Measurements from ENCODE around the gene ALDH1L1. TPM values are rescaled to one million over a fixed set of nuclear protein-coding genes. Genes with fewer than 3 reads are reported as not detected.
"Not testable (repeated sequence)": the region's sequence is repeated elsewhere in the genome, so short reads cannot be mapped to it uniquely, and the experiment has no call there.

Gene ALDH1L1
- total and polyA plus RNA-seq, 2 of the 8 experiments (the other 6 are each of a cell fraction or from before 2014, with no cell fraction given): 0.98 to 1.6 TPM

- no peak for TF ChIP-seq BRCA1 (IDR thresholded peaks at IDR 0.05; ENCODE audit: low read depth, low read length)
These were observed 112.4 kb downstream of the ALDH1L1 start (continued) for GRCh38 chr3:126067959-126068358.

- H4K91ac ChIP-seq (replicated peaks; ENCODE audit: insufficient read length, low read length); H2BK120ac ChIP-seq (replicated peaks; ENCODE audit: low read depth, low read length); H4K8ac ChIP-seq (ENCODE audit: extremely low read depth, insufficient read depth, low read length); H3K27ac ChIP-seq (ENCODE audit: low read depth, low read length); H3K23me2 ChIP-seq (ENCODE audit: low read depth, low read length); H3K79me2 ChIP-seq (ENCODE audit: control insufficient read depth in 1 of 2, insufficient read depth in 2 of 2, low read length in 2 of 2); H4K5ac ChIP-seq (ENCODE audit: insufficient read length, low read depth, low read length); H3K27me3 ChIP-seq (replicated peaks in 1 of 4; ENCODE audit: control insufficient read depth in 3 of 4, extremely low read depth in 1 of 4, insufficient read depth in 3 of 4, low read length in 3 of 4); H2BK5ac ChIP-seq (ENCODE audit: low read depth, low read length); DNase-seq (ENCODE audit: low read depth in 1 of 2, low spot score in 2 of 2); H2BK20ac ChIP-seq (ENCODE audit: low read length); H3K23ac ChIP-seq (ENCODE audit: insufficient read length); H2BK12ac ChIP-seq (ENCODE audit: low read depth, low read length); H3K9ac ChIP-seq (replicated peaks in 1 of 4; ENCODE audit: extremely low read depth in 1 of 4, low read depth in 3 of 4, low read length in 3 of 4); H3K56ac ChIP-seq (replicated peaks; ENCODE audit: insufficient read length, low read depth, low read length); H3K36me3 ChIP-seq (ENCODE audit: control insufficient read depth in 2 of 4, insufficient read depth in 4 of 4, low read length in 3 of 4); H2AK5ac ChIP-seq (ENCODE audit: low read depth, low read length); H3K4ac ChIP-seq (replicated peaks; ENCODE audit: insufficient read length, low read depth, low read length); H3K18ac ChIP-seq (ENCODE audit: extremely low read depth, low read length); H3K4me2 ChIP-seq (ENCODE audit: insufficient read depth in 1 of 2, low read depth in 2 of 2, low read length in 2 of 2); H3K79me1 ChIP-seq (ENCODE audit: low read depth, low read length); H2BK15ac ChIP-seq (ENCODE audit: low read length); H3K14ac ChIP-seq (ENCODE audit: insufficient read length); FAIRE-seq; H4K20me1 ChIP-seq (replicated peaks in 1 of 2; ENCODE audit: control insufficient read depth in 1 of 2, insufficient read depth in 2 of 2, low read length in 2 of 2); H2AFZ ChIP-seq (ENCODE audit: low read length); POLR2A ChIA-PET (ENCODE audit: partially characterized antibody); H3K4me1 ChIP-seq (replicated peaks in 1 of 4; ENCODE audit: control insufficient read depth in 3 of 4, insufficient read depth in 4 of 4, low read length in 3 of 4); H3K4me3 ChIP-seq (ENCODE audit: extremely low read depth in 1 of 4, insufficient read depth in 2 of 4, low read depth in 3 of 4, low read length in 4 of 4); H3K9me3 ChIP-seq (ENCODE audit: insufficient read depth in 2 of 2, low read depth in 1 of 2, low read length in 1 of 2): not testable (repeated sequence)
- 90% methylated on average over 5 of the region's 6 CpGs; no CpG with 5 or more reads in 1 of the 2 experiments for WGBS, 2 experiments (ENCODE audit: extremely low coverage in 1 of 2, insufficient coverage in 1 of 2, insufficient read length in 1 of 2, insufficient replicate concordance in 2 of 2, low coverage in 1 of 2, low lambda C conversion rate in 2 of 2, missing lambda C conversion rate in 1 of 2)
- CTCF ChIA-PET (ENCODE audit: partially characterized antibody): interaction anchor here (1.6 kb wide), 1 partner anchor 15 kb away, joined by 5 read pairs; no protein-coding TSS in a partner anchor
These were observed 113.7 kb downstream of the ALDH1L1 start for GRCh38 chr3:126066676-126067075.
